Measurements from ENCODE around the gene SLC6A3. TPM values are rescaled to one million over a fixed set of nuclear protein-coding genes. Genes with fewer than 3 reads are reported as not detected.

Gene SLC6A3
- total and polyA plus RNA-seq, 12 donors: 0.04 to 0.19 (median 0.18) TPM; not detected in 9

DNA sequence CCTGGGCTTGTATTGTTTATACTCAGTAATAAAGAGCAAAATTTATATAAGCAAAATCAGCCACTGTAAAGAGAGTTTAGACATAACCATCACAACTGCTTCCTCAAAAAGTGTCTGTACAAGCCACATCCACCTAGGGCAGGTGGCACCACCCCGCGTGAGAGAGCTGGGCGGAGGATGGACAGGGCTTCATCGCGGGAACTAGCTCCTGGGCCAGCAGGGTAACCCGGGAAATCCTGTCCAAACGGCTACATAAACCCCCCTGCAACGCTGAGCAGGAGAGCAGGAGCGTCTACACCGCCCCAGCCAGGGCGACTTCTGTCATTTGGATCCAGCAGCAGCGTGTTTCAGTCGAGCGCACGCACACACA, 1.3 kb downstream of the SLC6A3 start:
- H3K27ac ChIP-seq: no peak overlapping the region
- WGBS, 2 donors: 53 to 55% methylated on average over 15 of the region's 15 CpGs
- H3K36me3 ChIP-seq: no peaks in the 10 kb centered on the region
- DNase-seq: no peak
- H3K4me3 ChIP-seq: no peak overlapping the region
- peaks cover 0 to 8% (median 0%) of the 10 kb centered on the region in 11 donors for H3K9me3 ChIP-seq
- intact Hi-C loops (cut with DNase I): loop anchor here in 1 of 10 donors (10.0 kb wide), 1 partner anchor 209 kb away; no protein-coding TSS in a partner anchor
- no peak for ATAC-seq
- peaks cover 0 to 18% (median 10%) of the 10 kb centered on the region in 9 donors for H3K4me1 ChIP-seq
- peaks cover 31 to 98% (median 87%) of the 10 kb centered on the region in 7 donors for H3K27me3 ChIP-seq
- TF ChIP-seq, protein P1, sequence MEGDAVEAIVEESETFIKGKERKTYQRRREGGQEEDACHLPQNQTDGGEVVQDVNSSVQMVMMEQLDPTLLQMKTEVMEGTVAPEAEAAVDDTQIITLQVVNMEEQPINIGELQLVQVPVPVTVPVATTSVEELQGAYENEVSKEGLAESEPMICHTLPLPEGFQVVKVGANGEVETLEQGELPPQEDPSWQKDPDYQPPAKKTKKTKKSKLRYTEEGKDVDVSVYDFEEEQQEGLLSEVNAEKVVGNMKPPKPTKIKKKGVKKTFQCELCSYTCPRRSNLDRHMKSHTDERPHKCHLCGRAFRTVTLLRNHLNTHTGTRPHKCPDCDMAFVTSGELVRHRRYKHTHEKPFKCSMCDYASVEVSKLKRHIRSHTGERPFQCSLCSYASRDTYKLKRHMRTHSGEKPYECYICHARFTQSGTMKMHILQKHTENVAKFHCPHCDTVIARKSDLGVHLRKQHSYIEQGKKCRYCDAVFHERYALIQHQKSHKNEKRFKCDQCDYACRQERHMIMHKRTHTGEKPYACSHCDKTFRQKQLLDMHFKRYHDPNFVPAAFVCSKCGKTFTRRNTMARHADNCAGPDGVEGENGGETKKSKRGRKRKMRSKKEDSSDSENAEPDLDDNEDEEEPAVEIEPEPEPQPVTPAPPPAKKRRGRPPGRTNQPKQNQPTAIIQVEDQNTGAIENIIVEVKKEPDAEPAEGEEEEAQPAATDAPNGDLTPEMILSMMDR (IDR thresholded peaks at IDR 0.05): no peak

DNA sequence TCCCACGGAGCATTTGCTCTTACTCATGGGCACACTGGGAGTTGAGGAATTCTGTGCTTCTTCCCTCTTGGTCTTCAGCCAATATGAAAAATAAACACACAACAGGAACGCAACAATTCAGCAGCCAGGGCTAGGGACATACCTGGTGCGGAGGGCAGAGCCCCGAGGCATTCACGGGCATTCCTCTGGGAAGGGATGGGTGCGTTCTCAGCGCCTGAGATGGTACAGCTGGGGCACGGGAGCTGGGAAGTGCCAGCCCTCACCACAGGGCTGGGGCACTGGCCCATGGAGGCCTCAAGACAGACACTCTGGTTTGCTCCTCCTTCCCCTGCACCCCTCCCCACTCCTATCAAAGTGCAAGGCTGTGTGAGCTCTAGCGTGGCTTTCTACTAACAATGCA, 2.1 kb downstream of the SLC6A3 start:
- H3K27ac ChIP-seq: no peak overlapping the region
- TF ChIP-seq, protein P1 (IDR thresholded peaks at IDR 0.05): no peak
- peaks cover 31 to 96% (median 83%) of the 10 kb centered on the region in 7 donors for H3K27me3 ChIP-seq
- DNase-seq (no peak), ATAC-seq (no peak)
- H3K4me1 ChIP-seq: peaks cover 0 to 18% (median 10%) of the 10 kb centered on the region in 9 donors
- H3K36me3 ChIP-seq: no peaks in the 10 kb centered on the region
- WGBS, 2 donors: 64 to 73% methylated on average over 9 of the region's 9 CpGs
- peaks cover 0 to 8% (median 0%) of the 10 kb centered on the region in 11 donors for H3K9me3 ChIP-seq
- no peak overlapping the region for H3K4me3 ChIP-seq
- intact Hi-C loops (cut with DNase I): loop anchor here in 1 of 10 donors (10.0 kb wide), 1 partner anchor 208 kb away; no protein-coding TSS in a partner anchor

DNA sequence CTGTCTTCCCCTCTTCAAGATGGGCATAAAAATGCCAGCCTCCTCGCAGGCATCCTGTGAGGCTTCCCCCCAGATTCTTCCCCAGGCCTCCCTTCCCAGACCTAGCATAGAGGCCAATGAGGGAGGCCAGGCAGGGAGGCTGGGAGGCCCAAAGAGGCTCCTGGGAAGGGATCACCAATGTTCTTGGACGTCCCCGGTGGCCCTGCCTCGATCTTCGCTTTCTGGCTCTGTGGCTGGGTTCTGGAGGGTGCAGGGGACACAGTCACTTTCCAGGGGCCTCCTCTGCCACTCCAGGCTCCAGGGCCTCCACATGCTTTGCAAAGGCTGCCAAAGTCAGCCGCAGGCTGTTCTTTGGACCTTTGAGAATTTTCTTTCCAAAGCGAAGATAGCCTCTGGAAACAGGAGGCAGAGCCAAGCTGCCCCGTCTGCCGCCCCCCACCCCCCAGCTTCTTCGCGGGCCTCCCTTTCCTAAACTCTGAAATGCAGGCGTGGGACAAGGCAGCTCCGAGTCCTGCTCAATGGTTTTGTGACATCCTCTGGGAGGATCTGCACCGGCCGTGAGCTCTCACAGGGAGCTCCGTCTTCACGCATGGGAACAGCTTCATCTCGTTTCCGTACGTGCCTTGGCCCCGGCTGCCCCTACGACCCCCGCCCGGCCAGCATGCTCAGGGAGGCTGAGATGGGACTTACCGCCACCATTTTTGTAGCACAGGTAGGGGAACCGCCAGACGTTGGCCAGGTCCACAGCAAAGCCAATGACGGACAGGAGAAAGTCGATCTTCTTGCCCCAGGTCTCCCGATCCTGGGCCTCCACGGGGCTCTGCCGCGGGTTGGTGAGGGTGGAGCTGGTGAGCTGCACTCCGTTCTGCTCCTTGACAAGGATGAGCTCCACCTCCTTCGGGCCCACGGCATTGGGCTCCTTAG, 2.8 kb downstream of the SLC6A3 start:
- Histone ChIP-seq H3K27ac (no peak overlapping the region), H3K4me3 (no peak overlapping the region), H3K27me3 (peaks cover 31 to 95% (median 82%) of the 10 kb centered on the region in 7 donors), H3K4me1 (peaks cover 0 to 18% (median 10%) of the 10 kb centered on the region in 9 donors), H3K36me3 (no peaks in the 10 kb centered on the region), H3K9me3 (peaks cover 0 to 8% (median 0%) of the 10 kb centered on the region in 11 donors)
- 61 to 69% methylated on average over 36 of the region's 36 CpGs for WGBS, 2 donors
- TF ChIP-seq, protein P1 (IDR thresholded peaks at IDR 0.05): no peak
- intact Hi-C loops (cut with DNase I): loop anchor here in 1 of 10 donors (10.0 kb wide), 1 partner anchor 208 kb away; no protein-coding TSS in a partner anchor
- no peak for DNase-seq
- no peak for ATAC-seq

DNA sequence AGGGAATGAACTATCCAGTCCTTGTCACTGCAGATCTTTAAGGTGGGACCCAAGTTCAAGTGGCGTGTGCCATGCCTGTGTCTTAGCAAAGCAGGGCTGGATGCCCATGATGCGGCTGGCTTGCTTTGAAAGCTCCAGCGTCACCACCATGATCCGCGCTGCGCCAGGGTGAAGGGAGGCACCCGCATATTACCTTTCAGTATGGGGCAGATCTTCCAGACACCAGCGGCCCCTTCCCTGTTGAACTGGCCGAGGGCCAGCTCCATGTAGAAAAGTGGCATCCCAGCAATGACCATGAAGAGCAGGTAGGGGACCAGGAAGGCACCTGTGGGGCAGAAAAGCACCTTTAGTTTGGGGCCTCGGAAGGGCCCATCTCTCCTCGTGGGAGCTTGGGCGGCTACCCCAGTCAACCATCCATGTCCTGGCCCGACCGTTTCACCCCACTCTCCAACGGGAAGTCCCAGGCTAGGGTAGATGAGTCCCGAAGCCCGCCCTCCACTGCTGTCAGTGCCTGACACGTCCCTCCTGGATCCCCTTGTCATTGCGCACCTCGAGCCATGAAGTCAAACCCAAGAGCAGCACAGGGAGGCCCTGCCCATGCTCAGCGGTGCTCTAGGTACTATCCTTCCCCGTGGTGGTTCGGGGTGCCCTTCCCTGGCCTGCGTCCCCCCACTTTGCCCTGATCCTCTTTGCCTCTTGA, 3.9 kb downstream of the SLC6A3 start:
- intact Hi-C loops (cut with DNase I): loop anchor here in 1 of 10 donors (10.0 kb wide), 1 partner anchor 207 kb away; no protein-coding TSS in a partner anchor
- Histone ChIP-seq H3K4me3 (no peak overlapping the region), H3K9me3 (peaks cover 0 to 8% (median 0%) of the 10 kb centered on the region in 11 donors), H3K27ac (no peak overlapping the region), H3K36me3 (no peaks in the 10 kb centered on the region), H3K4me1 (peaks cover 0 to 18% (median 10%) of the 10 kb centered on the region in 9 donors), H3K27me3 (peaks cover 29 to 88% (median 78%) of the 10 kb centered on the region in 7 donors)
- no peak for DNase-seq
- no peak for ATAC-seq
- 90 to 91% methylated on average over 24 of the region's 24 CpGs for WGBS, 2 donors
- TF ChIP-seq, protein P1 (IDR thresholded peaks at IDR 0.05): no peak
